HUES6 (cell line): ENCODE data around the gene UVRAG.

Source experiments
- H3K27ac ChIP-seq: 2 replicates; pipeline ENCODE4 v1.7.0; 2013; ENCODE audit warnings: low read depth, mild to moderate bottlenecking, low read length, inconsistent platforms
- H3K27me3 ChIP-seq: 2 replicates; pipeline ENCODE4 v1.6.1; 2013; ENCODE audit warnings: low read length; ENCODE audit not compliant: control insufficient read depth, insufficient read depth
- H3K36me3 ChIP-seq: 2 replicates; pipeline ENCODE4 v1.6.1; 2013; ENCODE audit warnings: low read length; ENCODE audit not compliant: control insufficient read depth, insufficient read depth
- H3K4me1 ChIP-seq: 2 replicates; pipeline ENCODE4 v1.6.1; 2013; ENCODE audit warnings: low read length; ENCODE audit not compliant: control insufficient read depth, insufficient read depth
- H3K4me3 ChIP-seq: 2 replicates; pipeline ENCODE4 v1.5.1; 2013; ENCODE audit warnings: low read depth, low read length
- H3K9ac ChIP-seq: one replicate; pipeline ENCODE4 v1.6.1; 2013; ENCODE audit warnings: mild to moderate bottlenecking, low read length
- H3K9me3 ChIP-seq: 2 replicates; pipeline ENCODE4 v1.6.1; 2013; ENCODE audit warnings: low read depth, low read length; ENCODE audit not compliant: control insufficient read depth, insufficient read depth

Gene UVRAG

DNA sequence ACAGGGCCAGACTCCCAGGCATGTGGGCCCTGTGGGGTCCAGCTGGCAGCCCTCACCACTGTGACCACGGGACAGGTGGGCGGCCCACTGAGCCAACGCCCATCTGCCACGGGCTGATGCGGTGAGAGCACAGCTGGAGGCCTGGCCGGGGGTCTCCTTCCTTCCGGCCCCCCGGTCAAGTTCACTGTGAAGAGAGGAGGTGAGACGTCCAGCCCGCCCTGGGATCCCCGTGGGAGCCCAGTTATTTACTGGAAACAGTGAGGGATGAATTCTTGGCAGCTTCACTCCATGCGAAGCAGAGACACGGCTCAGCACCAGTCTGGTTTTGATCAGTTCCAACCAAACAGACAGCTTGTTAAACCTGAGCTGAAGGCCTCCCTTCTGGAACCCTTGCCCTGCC is 352.6 kb downstream of the UVRAG start:
- Histone ChIP-seq H3K4me3 (no peak overlapping the region), H3K9me3 (no peaks in the 10 kb centered on the region), H3K4me1 (peaks cover 4% of the 10 kb centered on the region; the same call in 1 of the 2 replicates), H3K36me3 (no peaks in the 10 kb centered on the region), H3K27ac (no peak overlapping the region), H3K9ac (no peak overlapping the region), H3K27me3 (peaks cover 49% of the 10 kb centered on the region)

DNA sequence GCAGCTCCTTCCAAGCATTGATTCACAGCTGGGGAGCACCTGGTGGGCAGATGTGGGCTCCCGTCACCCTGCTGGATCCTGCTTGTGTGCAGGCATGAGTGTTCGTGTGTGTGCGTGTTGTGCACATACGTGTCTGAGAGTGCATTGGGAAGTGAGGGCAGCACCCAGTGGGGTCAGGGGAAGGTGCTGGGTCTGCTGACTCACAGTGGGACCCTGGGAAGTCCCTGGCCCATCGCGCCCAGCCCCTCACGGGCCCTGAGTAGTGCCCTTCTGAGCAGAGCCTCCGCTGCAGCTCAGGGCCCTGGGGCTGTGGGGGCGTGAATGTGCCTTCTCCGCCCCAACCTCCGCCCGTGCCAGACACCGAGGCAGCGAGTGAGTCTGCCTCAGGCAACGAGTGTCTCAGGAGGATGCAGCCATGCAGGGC is 354.5 kb downstream of the UVRAG start:
- Histone ChIP-seq H3K27ac (no peak overlapping the region), H3K9ac (no peak overlapping the region), H3K9me3 (no peaks in the 10 kb centered on the region), H3K36me3 (no peaks in the 10 kb centered on the region), H3K4me3 (no peak overlapping the region), H3K27me3 (peaks cover 40% of the 10 kb centered on the region), H3K4me1 (peaks cover 4% of the 10 kb centered on the region; the same call in 1 of the 2 replicates)

DNA sequence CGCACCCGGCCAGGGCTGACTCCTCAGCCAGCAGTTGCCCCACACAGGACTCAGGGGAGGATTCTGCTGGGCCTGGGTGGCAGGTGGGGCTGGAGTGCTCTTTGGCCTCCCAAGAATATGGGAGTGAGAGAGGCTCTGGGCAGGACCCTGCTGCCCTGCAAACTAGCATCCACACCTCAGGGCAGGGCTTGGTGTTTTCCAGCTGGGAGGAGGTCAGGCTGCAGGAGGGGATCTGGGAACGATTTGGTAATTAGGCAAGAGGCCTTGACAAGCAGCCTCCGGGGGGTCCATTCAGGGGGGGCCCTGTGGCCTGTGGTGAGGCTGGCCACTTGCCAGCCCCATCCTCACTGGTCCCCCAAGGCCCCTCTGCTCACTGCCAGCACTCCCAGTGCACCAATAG is 355.5 kb downstream of the UVRAG start:
- Histone ChIP-seq H3K27me3 (peaks cover 33% of the 10 kb centered on the region), H3K4me1 (peaks cover 4% of the 10 kb centered on the region; the same call in 1 of the 2 replicates), H3K27ac (no peak overlapping the region), H3K4me3 (no peak overlapping the region), H3K9ac (no peak overlapping the region), H3K9me3 (no peaks in the 10 kb centered on the region), H3K36me3 (no peaks in the 10 kb centered on the region)

DNA sequence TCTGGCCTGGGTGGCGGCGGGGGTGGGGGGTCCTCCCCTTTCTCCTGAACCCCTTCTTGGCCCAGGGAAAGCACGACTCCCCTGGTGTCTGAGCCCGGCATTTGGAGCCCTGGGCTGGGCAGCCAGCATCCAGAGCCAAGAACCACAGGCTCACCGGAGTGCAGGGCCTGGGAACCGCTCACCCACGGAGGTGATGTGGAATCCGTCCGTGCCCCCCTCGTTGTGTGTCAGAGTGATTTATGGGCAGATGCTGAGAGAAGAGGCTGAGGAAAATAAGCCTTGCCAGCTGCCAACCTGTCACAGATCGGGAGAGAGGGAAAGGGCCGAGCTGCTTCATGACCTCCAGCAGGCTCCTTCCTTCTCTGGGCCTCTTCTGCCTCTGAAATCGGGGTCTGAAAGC is 357.6 kb downstream of the UVRAG start:
- Histone ChIP-seq H3K36me3 (no peaks in the 10 kb centered on the region), H3K27ac (no peak overlapping the region), H3K9me3 (no peaks in the 10 kb centered on the region), H3K9ac (no peak overlapping the region), H3K4me1 (peaks cover 18% of the 10 kb centered on the region), H3K4me3 (no peak overlapping the region), H3K27me3 (peaks cover 13% of the 10 kb centered on the region)

DNA sequence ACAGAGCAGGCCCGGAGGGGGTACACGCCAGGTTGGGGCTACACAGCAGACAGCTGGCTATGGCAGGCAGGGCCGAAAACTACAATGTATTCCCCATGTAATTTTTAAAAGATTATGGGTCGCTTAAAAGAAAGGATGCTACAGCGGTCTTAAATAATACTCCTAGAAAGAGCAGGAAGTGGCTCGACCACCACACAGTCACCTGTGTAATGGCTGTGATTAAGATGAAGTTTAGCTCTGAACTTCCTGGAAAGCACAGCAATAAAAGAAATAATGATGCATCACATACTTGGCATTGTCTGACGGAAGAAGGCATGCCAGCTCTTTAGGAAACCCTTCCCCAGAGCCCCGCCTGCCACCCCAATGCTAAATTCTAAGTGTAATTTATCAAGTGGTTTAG is 358.7 kb downstream of the UVRAG start:
- H3K4me1 ChIP-seq, result peaks cover 21% of the 10 kb centered on the region

DNA sequence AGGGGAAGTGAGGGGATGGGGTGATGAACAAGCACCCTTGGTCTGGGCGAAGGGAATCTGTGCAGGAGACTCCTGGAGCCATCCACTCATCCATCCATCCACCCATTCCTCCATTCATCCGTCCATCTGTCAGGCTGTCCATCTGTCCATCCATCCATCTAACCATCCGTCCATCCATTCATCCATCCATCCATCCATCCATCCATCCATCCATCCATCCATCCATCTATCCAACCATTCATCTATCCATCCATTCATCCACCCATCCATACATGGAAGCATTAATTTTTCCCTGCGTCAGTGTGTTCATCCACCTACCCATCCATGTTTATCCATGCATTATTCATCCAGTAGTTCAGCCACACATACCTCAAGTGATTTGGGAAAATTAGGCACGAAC is 359.3 kb downstream of the UVRAG start:
- Histone ChIP-seq H3K4me1 (peaks cover 19% of the 10 kb centered on the region), H3K27ac (no peak overlapping the region), H3K9ac (no peak overlapping the region), H3K4me3 (no peak overlapping the region), H3K27me3 (peaks cover under 1% of the 10 kb centered on the region; the same call in 1 of the 2 replicates), H3K36me3 (no peaks in the 10 kb centered on the region), H3K9me3 (no peaks in the 10 kb centered on the region)

More for the DNA sequence above, 358.7 kb downstream of the UVRAG start:
- no peak overlapping the region for H3K9ac ChIP-seq
- no peaks in the 10 kb centered on the region for H3K9me3 ChIP-seq
- H3K27ac ChIP-seq, result no peak overlapping the region
- H3K36me3 ChIP-seq, result no peaks in the 10 kb centered on the region
- peaks cover 6% of the 10 kb centered on the region for H3K27me3 ChIP-seq
- no peak overlapping the region for H3K4me3 ChIP-seq

DNA sequence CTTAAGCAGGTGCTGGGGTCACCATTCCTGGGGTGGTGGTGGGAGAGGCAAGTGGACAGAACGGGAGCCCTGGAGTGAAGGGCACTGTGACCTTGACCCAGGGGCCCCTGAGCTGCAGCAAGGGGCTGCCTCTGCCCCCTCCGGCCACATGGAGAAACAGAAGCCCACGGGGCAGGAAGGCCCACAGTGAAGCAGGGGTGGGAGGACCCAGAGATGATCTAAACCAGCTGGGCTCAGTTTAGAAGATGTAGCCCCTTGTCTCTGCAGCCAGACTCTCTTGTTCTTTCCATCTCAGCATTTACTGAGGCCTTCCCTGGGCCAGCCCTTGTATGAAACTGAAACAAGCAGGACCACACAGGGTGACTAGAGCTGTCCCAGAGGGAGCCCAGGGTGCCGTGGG is 360.8 kb downstream of the UVRAG start:
- H3K36me3 ChIP-seq, result no peaks in the 10 kb centered on the region
- no peak overlapping the region for H3K9ac ChIP-seq

DNA sequence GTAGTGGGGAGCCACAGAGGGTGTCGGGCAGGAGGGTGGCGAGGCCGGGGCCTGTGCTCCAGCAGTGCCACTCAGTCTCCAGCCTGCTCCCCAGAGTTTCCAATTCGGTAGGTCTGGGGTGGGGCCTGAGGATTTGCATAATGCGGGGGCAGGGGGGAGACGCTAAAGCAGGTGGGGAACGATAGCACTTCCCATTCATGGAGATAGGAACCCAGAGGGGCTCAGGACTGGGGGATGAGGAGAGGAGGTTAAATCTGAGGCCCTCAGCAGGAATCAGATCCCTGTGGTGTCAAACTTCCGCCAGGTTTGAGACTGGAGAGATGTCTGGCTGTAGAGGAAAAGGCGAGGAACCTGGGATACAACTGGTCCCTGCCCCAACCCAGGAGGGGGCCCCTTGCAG is 361.5 kb downstream of the UVRAG start:
- H3K4me3 ChIP-seq, result no peak overlapping the region
- no peaks in the 10 kb centered on the region for H3K9me3 ChIP-seq
- peaks cover 17% of the 10 kb centered on the region for H3K4me1 ChIP-seq
- H3K27ac ChIP-seq, result no peak overlapping the region
- H3K36me3 ChIP-seq, result no peaks in the 10 kb centered on the region
- H3K27me3 ChIP-seq, result no peaks in the 10 kb centered on the region; the same call in 1 of the 2 replicates
- H3K9ac ChIP-seq, result no peak overlapping the region

More for the DNA sequence above, 360.8 kb downstream of the UVRAG start:
- H3K27ac ChIP-seq, result no peak overlapping the region
- no peak overlapping the region for H3K4me3 ChIP-seq
- no peaks in the 10 kb centered on the region for H3K9me3 ChIP-seq
- H3K4me1 ChIP-seq, result peaks cover 17% of the 10 kb centered on the region
- H3K27me3 ChIP-seq, result no peaks in the 10 kb centered on the region; the same call in 1 of the 2 replicates

DNA sequence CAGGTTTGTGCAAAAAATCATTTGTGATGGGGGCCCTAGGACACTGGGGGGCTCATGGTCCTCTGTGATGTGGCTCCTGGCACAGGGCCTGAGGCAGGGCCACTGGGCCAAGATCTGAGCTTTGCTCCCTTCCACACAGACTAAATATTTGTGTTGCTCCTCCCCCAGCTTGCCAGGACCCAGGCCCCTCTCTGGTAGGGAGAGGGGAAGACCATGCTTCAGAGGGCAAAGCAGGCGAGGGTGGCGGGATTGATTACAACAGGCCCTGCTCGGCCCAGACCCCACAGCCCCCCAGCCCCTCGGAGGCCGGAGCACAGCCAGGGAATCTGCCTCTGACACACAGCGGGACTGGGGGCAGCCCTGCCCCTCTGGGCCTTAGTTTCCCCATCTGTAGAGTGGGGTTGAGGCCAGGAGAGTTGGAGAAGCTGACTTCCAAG is 362.3 kb downstream of the UVRAG start:
- no peak overlapping the region for H3K27ac ChIP-seq
- H3K4me3 ChIP-seq, result no peak overlapping the region
- H3K36me3 ChIP-seq, result no peaks in the 10 kb centered on the region
- H3K9ac ChIP-seq, result no peak overlapping the region
- no peaks in the 10 kb centered on the region; the same call in 1 of the 2 replicates for H3K27me3 ChIP-seq
- H3K4me1 ChIP-seq, result peaks cover 17% of the 10 kb centered on the region
- no peaks in the 10 kb centered on the region for H3K9me3 ChIP-seq

DNA sequence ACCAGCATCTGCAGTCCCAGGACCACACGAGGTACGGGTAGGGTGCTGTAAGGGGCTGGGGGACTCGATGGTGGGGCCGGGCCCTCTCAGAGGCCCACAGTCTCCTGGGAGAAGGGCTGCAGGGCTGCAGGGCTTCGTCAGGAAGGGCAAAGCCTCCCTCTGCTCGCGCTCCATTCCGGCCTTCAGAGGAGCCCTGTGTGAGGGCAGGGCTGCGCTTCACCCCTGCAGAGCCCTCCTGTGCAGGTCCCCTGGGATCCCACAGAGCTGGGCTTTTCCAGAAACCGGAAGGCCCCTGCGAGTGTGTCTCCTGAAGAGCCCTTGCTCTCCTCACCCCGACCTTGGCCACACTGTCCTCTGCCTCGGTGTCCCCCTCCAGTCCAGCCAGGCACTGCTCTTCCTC is 364.1 kb downstream of the UVRAG start:
- H3K27ac ChIP-seq, result no peak overlapping the region
- no peaks in the 10 kb centered on the region for H3K36me3 ChIP-seq
- H3K9ac ChIP-seq, result no peak overlapping the region
- H3K4me3 ChIP-seq, result no peak overlapping the region
- peaks cover 20% of the 10 kb centered on the region for H3K4me1 ChIP-seq
- H3K27me3 ChIP-seq, result no peaks in the 10 kb centered on the region; the same call in 1 of the 2 replicates
- no peaks in the 10 kb centered on the region for H3K9me3 ChIP-seq

DNA sequence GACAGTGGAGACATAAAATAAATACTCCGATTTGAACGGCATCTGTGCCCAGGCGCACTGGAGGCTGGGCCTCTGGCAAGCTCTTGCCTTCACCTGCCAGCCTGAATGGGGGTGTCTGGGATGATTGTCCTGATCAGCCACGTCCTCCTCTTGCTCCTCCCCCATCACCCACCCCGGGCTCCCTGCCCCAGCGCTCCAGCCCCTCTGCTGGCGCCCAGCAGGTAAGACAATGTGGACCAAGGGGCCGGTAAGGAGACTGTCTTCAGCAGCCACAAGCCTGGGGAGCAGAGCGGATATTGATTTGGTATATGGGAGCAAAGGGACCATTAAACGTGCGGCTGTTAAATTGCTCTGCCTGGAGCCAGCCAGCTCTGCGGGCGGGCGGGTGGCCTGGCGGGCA is 366.4 kb downstream of the UVRAG start:
- H3K9me3 ChIP-seq, result no peaks in the 10 kb centered on the region
- no peaks in the 10 kb centered on the region for H3K27me3 ChIP-seq

More for the DNA sequence above, 366.4 kb downstream of the UVRAG start:
- H3K4me1 ChIP-seq, result peaks cover 29% of the 10 kb centered on the region
- no peak overlapping the region for H3K27ac ChIP-seq
- no peaks in the 10 kb centered on the region for H3K36me3 ChIP-seq
- H3K4me3 ChIP-seq, result no peak overlapping the region
- H3K9ac ChIP-seq, result no peak overlapping the region
